H1 (cell line): ENCODE results near the gene NSD2. TPM values are rescaled to one million over a fixed set of nuclear protein-coding genes. Genes with fewer than 3 reads are reported as not detected.

Experiments used
- CTCF ChIP-seq, 3 experiments: IDR thresholded peaks; 1 replicate in 2 of 3; 2 replicates in 1 of 3; pipeline versions ENCODE4 v1.5.1 to v1.6.1; 2011; ENCODE audit warnings: low read length in 3 of 3, mild to moderate bottlenecking in 3 of 3, inconsistent platforms in 2 of 3, low read depth in 1 of 3, moderate library complexity in 1 of 3; ENCODE audit not compliant: insufficient read depth in 1 of 3; ENCODE audit errors: control extremely low read depth in 1 of 3
- FOSL1 ChIP-seq: IDR thresholded peaks from 2 replicates; pipeline ENCODE4 v1.6.1; 2011; ENCODE audit warnings: mild to moderate bottlenecking, low read depth, low read length, moderate library complexity; ENCODE audit not compliant: insufficient read depth
- SIN3A ChIP-seq, 2 experiments: IDR thresholded peaks in 1 of 2; conservative IDR thresholded peaks in 1 of 2; 2 replicates each; pipeline ENCODE4 v1.6.1; 2011 to 2012; ENCODE audit warnings: low read length in 2 of 2, improper control_type of control experiment in 1 of 2, low read depth in 1 of 2, mild to moderate bottlenecking in 1 of 2
- polyA plus RNA-seq, 7 experiments: library from polyadenylated mRNA; depleted of rRNA in 3 of 7; stranded (reverse) in 5 of 7; unstranded in 2 of 7; fragments of >200 nt in 5 of 7; fragments of 200-250 nt in 2 of 7; gene quantifications; 1 replicate in 5 of 7; 2 replicates in 1 of 7; 4 replicates in 1 of 7; pipeline versions ENCODE4 v1.2.1 to v1.2.3, GENCODE V29; 2011 to 2013; ENCODE audit warnings: missing spikeins in 2 of 7, mixed read lengths in 2 of 7
- total RNA-seq: library from RNA; stranded (reverse); fragmentation: NEBNext Ultra II Directional; extraction: Animal tissue kit (Norgen Biotek cat#: 25700); gene quantifications from 2 replicates; pipeline ENCODE4 v1.2.1, GENCODE V29; 2021

NSD2 gene
- total and polyA plus RNA-seq, 2 of the 8 experiments (the other 6 are each of a cell fraction or from before 2014, with no cell fraction given): 26.7 to 129 TPM

GRCh38 chr4:1948232-1948631 lies 77.0 kb downstream of the NSD2 start (continued):
- TF ChIP-seq CTCF (IDR thresholded peaks at IDR 0.05; ENCODE audit: control extremely low read depth in 1 of 3, insufficient read depth in 1 of 3, low read depth in 1 of 3, low read length in 3 of 3) (no peak), FOSL1 (no peak), SIN3A (conservative IDR thresholded peaks at IDR 0.05 in 1 of 2, IDR thresholded peaks at IDR 0.05 in 1 of 2; ENCODE audit: low read depth in 1 of 2, low read length in 2 of 2) (no peak)
